GM19023 (cell line): ENCODE results near the gene SIGLEC9.

Source experiments
- ATAC-seq: cut with Tn5 transposase; IDR thresholded peaks from one replicate; pipeline ENCODE4 v1.9.1; 2021; ENCODE audit warnings: mild to moderate bottlenecking, moderate library complexity; ENCODE audit not compliant: unreplicated experiment

The SIGLEC9 gene

DNA sequence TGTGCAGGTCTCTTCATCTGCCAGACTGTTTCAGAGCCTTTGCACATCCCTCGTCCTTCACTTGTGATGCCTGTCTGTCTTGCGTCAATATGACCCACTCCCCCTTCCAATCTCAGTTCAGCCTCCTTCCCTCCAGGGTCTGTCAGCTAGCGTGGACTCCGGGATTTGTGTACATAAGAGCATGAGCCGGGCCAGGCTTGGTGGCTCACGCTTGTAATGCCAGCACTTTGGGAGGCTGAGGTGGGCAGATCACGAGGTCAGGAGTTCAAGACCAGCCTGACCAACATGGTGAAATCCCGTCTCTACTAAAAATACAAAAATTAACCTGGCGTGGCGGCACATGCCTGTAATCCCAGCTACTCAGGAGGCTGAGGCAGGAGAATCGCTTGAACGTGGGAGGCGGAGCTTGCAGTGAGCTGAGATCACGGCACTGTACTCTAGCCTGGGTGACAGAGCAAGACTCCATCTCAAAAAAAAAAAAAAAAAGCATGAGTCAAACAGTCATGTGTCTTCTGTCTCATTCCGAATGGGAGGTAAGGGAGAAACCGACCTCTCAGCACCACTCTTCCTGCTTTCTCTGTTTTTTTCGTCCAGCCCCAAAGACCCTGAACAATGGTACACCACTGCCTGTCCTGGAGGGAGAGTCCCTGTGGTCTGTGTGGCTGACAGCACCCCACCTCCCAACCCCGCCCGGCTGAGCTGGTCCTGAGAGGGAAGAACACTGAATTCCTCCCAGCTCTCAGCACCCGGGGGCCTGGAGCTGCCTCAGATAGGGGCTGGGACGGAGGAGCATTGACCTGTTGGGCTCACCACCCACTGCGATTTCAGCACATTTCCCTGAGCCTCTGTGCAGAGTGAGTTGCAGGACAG lies 2.4 kb upstream of the SIGLEC9 start:
- ATAC-seq, result no peak

DNA sequence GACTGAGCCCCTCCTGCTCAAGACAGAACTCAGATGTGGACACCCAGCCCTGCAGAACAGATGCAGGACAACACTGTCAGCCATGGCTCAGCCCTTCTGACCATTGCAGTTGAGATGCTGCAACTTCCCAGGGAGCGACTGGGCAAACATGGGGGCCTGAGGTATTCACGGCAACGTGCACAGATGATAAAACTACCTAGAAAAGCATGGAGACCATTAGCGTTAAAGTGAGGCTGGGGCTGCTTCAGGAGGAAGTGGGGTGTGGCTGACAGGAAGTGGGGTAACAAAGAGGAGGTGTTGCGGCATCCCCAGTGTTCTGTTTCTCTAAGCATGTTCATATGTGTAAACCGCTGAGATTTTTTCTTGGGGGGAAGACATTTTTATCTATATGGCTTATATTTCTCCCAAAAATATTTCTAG lies 1.3 kb upstream of the SIGLEC9 start:
- no peak for ATAC-seq

DNA sequence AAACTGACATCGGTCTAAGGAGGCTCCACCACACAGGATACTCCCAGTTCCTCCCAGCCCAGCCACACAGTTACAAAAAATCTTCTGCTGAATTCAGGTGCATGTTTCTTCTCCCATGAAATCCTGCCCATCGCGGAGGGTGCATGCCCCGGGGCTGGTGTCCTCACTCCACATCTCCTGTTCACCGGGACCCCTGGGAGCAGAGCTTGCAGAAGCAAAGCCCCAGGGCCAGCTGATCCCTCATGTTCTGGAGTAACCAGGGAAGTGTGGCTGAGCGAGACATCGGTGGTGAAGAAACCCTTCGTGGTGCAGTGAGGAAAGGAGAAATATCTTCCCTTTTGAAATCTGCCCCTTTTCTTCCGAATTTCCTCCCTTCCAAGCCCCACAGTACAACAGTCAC lies 904 bp upstream of the SIGLEC9 start:
- no peak for ATAC-seq

DNA sequence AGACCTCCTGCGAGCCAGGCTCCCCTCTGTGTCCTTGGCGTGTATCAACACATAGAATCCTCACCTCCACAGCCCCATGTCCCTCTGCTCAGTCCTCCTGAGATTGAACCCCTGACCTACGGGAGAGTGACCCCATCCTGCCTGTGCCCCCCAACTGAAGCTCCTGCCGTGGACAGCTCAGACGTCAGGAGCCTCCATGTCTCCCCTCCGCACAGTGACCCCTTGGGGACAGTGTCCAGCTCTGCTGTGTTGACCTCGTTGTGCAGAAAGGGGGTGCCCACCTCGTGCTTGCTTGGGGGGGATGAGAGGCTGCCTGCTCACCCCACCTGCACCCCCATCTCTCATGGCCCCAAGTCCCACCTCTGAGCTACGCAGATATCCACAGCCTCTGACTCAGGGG lies 490 bp upstream of the SIGLEC9 start:
- no peak for ATAC-seq

DNA sequence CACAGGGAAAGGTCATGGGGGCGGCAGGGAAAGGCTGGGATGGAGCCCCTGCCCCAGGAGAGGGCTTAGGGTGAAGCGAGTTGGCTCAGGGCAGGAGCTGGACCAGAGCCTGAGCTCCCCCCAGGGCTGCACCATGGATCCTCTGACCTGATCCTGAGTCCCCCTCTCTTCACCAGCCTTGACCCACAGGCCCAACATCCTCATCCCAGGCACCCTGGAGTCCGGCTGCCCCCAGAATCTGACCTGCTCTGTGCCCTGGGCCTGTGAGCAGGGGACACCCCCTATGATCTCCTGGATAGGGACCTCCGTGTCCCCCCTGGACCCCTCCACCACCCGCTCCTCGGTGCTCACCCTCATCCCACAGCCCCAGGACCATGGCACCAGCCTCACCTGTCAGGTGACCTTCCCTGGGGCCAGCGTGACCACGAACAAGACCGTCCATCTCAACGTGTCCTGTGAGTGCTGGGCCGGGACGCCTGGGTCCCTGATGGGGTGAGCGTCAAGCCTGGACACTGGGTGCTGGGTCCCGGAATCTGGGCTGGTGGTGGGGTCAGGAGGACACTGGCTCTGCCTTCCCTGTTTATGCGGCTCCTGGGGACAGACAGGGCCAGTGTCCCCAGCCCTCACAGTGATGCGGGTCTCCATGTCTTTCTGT lies 842 bp downstream of the SIGLEC9 start:
- no peak for ATAC-seq

DNA sequence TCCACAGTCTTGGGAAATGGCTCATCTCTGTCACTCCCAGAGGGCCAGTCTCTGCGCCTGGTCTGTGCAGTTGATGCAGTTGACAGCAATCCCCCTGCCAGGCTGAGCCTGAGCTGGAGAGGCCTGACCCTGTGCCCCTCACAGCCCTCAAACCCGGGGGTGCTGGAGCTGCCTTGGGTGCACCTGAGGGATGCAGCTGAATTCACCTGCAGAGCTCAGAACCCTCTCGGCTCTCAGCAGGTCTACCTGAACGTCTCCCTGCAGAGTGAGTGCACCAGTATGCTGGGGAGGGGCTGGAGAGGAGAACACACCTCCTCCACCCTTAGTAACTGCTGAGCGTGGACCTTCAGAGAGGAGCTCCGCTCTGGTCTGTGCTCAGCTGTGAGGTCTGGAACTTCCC lies 2.3 kb downstream of the SIGLEC9 start:
- ATAC-seq, result no peak

DNA sequence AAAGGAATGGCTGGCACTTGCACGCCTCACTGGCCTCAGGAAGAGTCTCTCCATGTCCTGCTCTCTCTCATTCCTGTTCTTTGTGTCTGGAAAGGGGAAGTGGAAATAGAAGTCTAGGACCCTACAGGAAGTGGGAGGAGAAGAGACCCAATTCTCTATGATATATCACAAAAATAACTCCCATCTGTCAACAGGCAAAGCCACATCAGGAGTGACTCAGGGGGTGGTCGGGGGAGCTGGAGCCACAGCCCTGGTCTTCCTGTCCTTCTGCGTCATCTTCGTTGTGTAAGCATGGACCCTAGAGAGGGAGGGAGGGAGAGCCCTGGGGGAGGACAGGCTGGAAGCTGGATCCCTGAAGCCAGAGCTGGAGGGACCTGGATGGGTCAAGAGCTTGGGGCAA lies 3.0 kb downstream of the SIGLEC9 start:
- ATAC-seq, result no peak

DNA sequence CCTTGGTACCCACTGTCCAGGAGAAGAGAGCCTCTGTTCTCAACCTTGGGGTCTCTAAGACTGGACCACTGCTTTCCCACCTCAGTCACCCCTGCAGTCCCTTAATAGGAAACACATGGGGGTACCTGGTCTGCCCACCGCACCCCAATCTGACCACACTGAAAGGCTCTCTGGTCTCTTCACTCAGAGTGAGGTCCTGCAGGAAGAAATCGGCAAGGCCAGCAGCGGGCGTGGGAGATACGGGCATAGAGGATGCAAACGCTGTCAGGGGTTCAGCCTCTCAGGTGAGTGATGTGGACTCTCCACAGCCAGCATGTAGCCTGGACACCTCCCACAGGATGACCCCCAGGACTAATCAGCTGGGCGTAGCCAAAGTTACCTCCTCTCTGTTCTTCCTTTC lies 3.5 kb downstream of the SIGLEC9 start:
- ATAC-seq, result no peak

DNA sequence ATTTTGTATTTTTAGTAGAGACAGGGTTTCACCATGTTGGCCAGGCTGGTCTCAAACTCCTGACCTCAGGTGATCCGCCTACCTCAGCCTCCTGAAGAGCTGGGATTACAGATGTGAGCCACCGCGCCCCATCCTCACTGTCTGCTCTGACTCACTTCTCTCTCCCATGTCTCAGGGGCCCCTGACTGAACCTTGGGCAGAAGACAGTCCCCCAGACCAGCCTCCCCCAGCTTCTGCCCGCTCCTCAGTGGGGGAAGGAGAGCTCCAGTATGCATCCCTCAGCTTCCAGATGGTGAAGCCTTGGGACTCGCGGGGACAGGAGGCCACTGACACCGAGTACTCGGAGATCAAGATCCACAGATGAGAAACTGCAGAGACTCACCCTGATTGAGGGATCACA lies 5.0 kb downstream of the SIGLEC9 start:
- ATAC-seq, result no peak

DNA sequence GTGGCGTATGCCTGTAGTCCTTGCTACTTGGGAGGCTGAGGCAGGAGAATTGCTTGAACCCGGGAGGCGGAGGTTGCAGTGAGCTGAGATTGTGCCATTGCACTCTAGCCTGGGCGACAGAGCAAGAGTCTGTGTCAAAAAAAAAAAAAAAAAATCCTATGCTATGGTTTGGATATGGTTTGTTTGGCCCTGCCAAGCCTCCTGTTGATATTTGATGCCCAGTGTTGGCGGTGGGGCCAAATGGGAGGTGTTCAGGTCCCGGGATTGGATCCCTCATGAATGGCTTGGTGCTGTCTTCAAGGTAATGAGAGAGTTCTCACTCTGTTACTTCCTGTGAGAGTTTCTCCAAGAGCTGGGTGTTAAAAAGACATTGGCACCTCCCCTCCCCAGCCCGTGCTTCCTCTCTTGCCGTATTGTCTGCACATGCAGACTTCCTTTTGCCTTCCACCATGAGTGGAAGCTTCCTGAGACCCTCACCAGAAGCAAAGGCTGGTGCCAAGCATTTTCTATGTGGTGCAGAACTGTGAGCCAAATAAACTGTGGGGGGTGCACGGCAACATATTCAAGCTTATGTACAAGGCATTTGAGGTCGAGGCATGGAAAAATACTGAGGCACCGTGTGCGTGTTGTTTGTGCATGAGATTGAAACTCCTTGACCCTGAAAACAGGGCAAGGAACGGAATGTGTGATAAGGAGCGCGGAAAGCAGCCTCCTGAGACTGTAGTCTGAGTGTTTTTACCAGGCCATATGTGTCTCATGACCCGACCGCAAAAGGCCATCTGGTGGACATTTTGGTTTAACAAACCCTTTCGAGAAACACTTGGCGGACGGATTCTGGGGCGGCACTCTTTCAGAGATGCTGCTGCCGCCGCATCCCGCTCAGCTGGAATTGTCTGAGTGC lies 7.3 kb downstream of the SIGLEC9 start:
- ATAC-seq, result no peak

DNA sequence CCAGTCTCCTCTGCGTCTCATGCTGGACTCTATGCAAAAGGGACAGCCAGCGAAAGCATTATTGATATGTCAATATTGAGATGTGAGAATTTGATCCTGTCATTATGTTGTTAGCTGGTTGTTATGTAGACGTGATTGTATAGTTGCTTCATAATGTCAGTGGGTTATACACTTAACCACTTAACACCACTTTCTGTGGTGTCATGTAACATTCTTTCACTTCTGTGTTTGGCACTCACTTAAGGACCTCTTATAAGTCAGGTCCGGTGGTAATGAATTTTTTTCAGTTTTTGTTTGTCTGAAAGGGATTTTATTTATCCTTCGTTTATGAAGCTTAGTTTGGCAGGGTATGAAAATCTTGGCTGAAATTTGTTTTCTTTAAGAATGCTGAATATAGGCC lies 10.3 kb downstream of the SIGLEC9 start:
- ATAC-seq, result no peak

DNA sequence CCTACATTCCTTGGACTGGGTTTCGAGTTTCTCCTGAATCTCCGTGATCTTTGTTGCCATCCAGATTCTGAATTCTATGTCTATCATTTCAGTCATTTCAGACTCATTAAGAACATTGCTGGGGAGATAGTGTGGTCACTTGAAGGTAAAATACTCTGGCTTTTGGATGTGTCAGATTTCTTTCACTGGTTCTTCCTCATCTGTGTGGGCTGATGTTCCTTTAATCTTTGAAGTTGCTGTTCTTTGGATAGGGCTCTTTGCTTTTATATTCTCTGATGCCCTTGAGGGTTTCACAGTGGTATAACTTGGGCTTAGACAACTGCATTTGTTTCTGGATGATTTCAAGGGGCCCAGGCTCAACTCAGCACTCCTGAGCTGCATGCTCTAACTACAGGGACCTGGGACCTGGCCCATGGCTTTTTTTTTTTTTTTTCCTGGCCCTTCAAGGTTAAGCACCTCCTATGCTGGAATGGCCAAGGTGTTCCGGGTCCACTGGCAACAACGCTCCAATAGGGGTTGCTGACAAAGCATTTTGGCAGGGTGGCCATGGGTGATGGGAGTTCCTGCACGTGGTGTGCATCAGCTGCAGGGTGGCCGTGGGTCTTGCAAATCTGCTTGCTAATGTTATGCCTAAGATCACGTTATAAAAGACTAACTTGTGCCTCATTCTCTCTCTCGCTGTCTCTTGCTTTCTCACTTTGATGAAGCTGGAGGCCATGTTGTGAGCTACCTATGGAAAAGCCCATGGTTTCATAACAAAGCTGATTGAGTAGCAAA lies 11.5 kb downstream of the SIGLEC9 start:
- no peak for ATAC-seq

DNA sequence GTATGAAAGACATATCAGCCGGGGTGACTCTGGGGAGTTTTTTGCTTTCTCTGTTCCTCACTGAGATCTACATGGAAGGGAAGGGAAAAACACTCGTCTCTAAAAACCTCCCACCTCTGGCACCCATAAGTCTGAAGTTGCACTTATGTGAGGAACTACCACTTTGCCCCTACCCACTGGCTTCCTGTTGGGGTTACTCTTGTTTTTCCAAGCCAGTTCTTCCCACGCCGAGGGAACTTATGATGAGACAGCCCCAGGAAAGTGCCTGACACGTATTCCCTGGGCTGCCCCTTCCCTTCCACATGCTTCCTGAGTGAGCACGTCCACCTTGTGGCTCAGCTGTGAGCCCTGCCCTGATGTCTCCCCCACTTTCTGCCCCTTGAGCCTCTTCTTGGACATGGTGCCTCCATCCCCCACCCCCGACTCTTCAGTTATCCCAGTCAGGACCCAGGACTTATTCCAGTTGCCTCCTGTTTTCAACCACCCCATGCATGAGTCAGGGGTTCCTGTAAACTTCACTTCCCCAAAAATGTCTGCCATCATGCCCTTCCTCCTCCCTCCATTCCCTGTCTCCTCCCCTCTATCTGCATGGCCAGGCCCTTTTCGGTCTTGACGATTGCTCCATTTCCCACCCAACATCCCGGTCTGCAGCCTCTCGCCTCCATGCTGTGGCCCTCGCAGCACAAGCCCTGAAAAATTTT lies 12.3 kb downstream of the SIGLEC9 start:
- no peak for ATAC-seq

DNA sequence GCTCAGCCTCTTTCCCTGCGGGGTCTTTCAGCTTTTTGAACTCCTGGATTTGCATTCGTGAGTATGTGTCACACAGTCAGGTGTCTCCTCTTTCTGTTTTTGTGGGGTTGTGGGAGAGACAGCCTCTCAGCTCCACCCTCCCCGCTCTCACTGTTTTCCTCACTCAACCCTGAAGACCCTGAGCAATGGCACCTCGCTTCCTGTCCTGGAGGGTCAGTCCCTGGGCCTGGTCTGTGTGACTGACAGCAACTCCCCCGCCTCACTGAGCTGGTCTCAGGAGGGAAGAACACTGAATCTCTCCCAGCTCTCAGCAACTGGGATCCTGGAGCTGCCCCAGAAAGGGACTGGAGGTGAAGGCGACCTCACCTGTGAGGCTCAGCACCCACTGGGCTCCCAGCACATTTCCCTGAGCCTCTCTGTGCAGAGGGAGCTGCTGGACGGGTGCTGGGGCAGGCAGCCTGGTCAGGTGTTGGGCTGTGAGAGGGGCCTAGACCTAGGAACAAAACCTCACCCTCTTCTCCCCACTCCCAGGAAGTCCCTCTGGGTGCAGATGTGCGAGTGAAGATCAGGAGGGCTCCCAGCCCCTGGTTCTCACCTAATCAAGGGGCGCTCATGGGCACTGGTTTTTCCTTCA lies 13.2 kb downstream of the SIGLEC9 start:
- ATAC-seq, result no peak

DNA sequence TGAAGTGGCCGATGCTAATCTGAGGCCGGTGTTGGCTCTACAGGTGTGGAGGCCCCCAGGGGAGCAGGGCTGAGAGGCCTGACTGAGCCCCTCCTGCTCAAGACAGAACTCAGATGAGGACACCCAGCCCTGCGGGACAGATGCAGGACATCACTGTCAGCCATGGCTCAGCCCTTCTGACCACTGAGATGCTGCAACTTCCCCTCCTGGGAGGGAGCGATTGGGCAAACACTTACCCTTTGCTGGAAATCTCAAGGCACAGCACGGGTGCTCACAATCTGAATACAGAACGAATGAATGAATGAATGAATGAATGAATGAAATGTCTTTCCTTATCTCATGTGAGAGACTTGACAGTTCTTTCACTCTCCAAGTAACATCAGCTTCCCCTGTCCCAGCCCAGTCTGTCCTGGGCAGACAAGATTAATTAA lies 13.9 kb downstream of the SIGLEC9 start:
- ATAC-seq, result no peak

DNA sequence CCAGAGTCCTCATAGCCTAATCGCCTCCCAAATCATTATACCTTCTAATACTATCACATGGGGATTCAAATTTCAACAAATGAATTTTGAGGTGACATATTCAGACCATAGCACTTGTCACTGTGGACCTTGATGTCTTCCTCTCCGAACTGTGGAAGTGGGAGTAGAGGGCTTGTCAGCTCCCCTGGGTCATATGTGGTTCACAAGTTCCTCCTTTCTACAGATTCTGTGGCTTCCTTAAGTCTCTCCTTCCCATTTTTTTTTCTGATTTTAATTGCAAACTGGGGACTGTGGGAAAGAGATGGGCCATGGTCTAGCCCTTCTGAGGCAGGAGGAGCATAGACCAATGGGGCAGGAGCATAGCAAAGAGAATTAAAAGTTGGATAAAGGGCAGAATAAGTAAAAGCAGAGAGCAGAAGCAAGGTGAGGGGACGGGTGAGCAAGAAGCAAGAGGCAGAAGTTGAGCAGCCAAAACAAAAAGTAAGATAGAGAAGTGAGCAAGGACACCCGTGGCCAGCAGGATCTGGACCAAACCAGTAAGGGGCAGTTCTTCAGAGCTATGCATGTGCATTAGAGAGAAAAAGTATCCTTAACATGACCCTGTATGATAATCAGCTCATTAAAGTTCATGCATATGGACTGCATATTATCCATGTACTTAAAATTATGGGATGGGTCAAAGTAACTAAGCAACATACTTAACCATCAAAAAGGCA lies 14.8 kb downstream of the SIGLEC9 start:
- ATAC-seq, result no peak

DNA sequence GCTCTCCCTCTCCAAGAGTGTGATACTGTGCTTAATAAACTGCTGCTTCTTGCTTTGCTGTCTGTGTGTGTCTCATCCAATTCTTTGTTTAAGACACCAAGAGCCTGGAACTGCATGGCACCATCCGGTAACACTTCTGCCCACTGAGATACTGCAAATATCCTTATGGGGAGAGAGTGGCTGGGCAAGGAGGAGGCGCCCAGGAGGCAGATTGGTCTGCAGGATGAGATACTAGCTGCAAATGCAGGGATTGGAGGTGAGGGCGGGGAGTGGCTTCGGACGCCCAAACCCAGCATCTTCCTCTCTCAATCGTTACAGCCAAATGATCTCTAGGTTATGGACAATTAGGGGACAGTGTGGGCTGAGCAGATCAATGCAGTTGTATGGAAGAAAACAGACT lies 15.7 kb downstream of the SIGLEC9 start:
- ATAC-seq, result no peak

DNA sequence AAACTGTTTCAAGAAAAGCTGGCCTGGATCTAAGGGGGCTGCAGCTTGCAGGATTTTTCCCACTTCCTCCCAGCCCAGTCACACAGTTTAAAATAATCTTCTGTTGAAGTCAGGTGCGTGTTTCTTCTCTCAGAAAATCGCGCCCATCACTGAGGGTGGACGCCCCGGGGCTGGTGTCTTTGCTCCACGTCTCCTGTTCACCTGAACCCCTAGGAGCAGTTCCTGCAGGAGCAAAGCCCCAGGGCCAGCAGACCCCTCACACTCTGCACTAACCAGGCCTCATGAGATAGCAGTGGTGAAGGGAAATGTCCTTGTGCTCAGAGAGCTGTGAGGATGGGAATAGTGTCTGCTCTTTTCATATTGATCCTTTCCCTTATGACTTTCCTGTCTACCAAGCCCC lies 16.5 kb downstream of the SIGLEC9 start:
- no peak for ATAC-seq

DNA sequence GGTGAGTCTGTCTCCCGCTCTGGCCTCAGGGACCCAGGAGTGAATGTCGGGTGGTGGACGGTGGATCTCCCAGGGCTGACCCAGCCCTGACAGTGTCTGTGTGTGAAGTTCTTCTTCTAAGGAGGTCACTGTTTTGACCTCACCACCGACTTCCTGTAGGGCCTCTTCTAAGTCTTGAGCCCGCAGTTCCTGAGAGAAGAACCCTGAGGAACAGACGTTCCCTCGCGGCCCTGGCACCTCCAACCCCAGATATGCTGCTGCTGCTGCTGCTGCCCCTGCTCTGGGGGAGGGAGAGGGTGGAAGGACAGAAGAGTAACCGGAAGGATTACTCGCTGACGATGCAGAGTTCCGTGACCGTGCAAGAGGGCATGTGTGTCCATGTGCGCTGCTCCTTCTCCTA lies 17.4 kb downstream of the SIGLEC9 start, which contains the start of gene SIGLEC7:
SIGLEC7 (plus strand) TSS at position 183 of the 400 bp plus-strand sequence; CDS start at position 252, 69 bp downstream.
- no peak for ATAC-seq
